Activated T-helper 2 cell treated with anti-CD3 and anti-CD28 coated beads, Interferon-gamma antibody, Interleukin-2, Interleukin-4, amounts not matched to agents 10 μg/mL and 5 μg/mL and 100 μg/mL, durations not matched to agents 14 hours and 24 hours and 36 hours (primary cell): ENCODE measurements around the gene UBAC2. TPM values are rescaled to one million over a fixed set of nuclear protein-coding genes. Genes with fewer than 3 reads are reported as not detected.
A peak's percentile ranks its signal among the peaks of the same experiment; 100 is the strongest.

Source experiments
- DNase-seq: peaks from one replicate; pipeline ENCODE4 v3.0.0; 2021; ENCODE audit warnings: low spot score
- H3K27ac Mint-ChIP-seq: one replicate; pipeline ENCODE4 v1.8.0; 2021; ENCODE audit warnings: mixed read lengths
- H3K27me3 Mint-ChIP-seq: one replicate; pipeline ENCODE4 v1.8.0; 2021; ENCODE audit warnings: low read depth, mixed read lengths
- H3K36me3 Mint-ChIP-seq: one replicate; pipeline ENCODE4 v1.8.0; 2021; ENCODE audit warnings: low read depth, mixed read lengths
- H3K4me1 Mint-ChIP-seq: one replicate; pipeline ENCODE4 v1.8.0; 2021; ENCODE audit warnings: low read depth, mixed read lengths
- H3K4me3 Mint-ChIP-seq: one replicate; pipeline ENCODE4 v1.8.0; 2021; ENCODE audit warnings: low read depth, mild to moderate bottlenecking, moderate library complexity, mixed read lengths
- H3K9me3 Mint-ChIP-seq: one replicate; pipeline ENCODE4 v1.8.0; 2021; ENCODE audit warnings: mixed read lengths
- intact Hi-C: fragments of 100-400 bp; cut with micrococcal nuclease; formaldehyde crosslinking; loops from one replicate; pipeline ENCODE4 v1.15.1; 2023
- total RNA-seq: library from RNA; stranded (reverse); gene quantifications from 2 replicates; pipeline ENCODE4 v1.2.3, GENCODE V29; 2022

UBAC2 gene
- total RNA-seq, 1 donor from 2014 or later = 55.1 TPM

DNA sequence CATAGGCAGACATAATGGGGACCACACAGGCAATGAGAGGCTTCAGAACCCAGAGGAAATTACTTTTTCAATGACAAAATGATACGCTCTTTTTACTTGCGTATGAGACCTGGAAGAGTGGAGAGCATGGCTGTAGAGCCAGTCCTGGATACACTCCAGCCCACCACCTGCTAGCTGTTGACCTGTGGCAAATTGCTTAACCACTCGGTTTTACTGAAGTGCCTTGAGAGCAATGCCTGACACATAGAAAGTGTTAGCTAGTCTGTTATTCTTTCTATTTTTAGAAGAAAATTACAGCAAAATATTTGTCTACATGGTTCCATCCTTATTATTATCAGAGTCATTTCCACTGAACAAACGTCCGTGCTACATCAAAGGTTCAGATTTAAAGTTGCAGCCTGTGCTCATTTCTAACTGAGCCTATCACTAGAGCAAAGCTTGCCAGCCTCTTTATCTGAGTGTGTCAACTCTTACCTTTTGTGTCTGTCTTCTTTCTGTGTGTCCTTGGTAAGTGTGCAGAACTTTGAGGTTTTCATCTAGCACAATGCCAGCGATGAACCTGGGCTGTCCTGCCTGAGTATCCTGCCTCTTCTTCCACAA lies 116.1 kb downstream of the UBAC2 start:
- Mint-ChIP-seq H3K4me3 (no peak overlapping the region), H3K9me3 (no peaks in the 10 kb centered on the region), H3K27me3 (no peaks in the 10 kb centered on the region), H3K4me1 (peaks cover 62% of the 10 kb centered on the region), H3K36me3 (peaks cover 51% of the 10 kb centered on the region), H3K27ac (peak overlapping the region; percentile 96)
- DNase-seq = no peak
- intact Hi-C loops = no loop called here

DNA sequence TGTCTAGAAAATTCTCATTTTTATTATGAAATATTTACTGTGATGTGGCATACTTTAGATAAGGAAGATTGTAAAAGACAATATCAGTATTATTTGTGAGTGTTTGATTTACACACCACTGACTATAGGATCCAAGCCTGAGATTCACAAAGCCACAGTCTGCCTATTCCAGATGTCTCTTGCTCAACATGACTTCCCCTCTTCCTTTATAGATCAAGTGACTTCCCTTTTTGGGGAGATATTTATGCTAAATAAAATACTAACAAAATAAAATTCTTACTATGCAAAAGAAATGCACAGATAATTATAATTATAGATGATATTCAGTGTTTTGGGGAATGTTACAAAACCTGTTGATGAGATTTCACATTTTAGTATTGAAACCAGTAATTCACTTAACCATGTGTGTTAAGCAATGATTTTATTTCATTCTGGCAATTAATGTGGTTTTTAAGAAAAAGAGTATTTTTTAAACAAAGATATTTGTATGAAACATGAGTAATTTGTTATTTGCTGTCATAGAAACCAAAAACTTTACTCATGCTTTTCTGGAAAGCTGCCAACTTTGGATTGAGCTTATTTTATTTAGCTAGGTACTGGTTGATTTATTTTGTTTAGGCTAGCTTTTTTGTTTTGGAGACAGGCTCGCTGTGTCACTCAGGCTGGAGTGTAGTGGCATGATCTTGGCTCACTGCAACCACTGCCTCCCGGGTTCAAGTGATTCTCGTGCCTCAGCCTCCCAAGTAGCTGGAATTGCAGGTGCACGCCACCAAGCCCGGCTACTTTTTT lies 120.2 kb downstream of the UBAC2 start:
- intact Hi-C loops = no loop called here
- Mint-ChIP-seq H3K27ac (no peak overlapping the region), H3K36me3 (peaks cover 55% of the 10 kb centered on the region), H3K4me3 (no peak overlapping the region), H3K27me3 (no peaks in the 10 kb centered on the region), H3K4me1 (peaks cover 67% of the 10 kb centered on the region), H3K9me3 (no peaks in the 10 kb centered on the region)
- DNase-seq = no peak

DNA sequence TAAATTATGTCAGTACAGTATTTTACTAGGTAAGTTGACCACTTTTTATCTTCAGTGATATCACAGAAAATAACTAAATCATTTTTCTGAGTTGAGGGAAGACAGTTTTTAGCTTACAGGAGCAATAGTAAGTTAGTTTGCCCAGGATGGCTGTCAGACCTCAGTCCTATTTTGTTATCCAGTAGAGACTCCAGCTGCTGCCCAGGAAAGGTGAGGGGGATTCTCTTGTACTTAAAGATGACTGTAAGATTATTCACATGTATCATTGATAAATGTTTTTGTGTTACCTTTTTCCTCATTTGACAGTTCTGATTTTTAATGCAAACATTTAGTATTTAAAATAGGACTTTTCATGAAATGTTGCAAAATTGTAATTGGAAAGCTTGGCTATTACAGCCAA lies 121.1 kb downstream of the UBAC2 start:
- Mint-ChIP-seq H3K9me3 (no peaks in the 10 kb centered on the region), H3K27ac (peak overlapping the region; percentile 96), H3K4me1 (peaks cover 62% of the 10 kb centered on the region), H3K4me3 (no peak overlapping the region), H3K36me3 (peaks cover 53% of the 10 kb centered on the region), H3K27me3 (no peaks in the 10 kb centered on the region)
- intact Hi-C loops = loop anchor here (1.0 to 2.0 kb wide), 8 partner anchors 7 to 112 kb away; partner anchors contain the start of gene GPR183
- no peak for DNase-seq

- Mint-ChIP-seq H3K4me3 (peak overlapping the region; percentile 31), H3K4me1 (peaks cover 60% of the 10 kb centered on the region), H3K27me3 (no peaks in the 10 kb centered on the region), H3K27ac (peak overlapping the region; percentile 96), H3K9me3 (no peaks in the 10 kb centered on the region), H3K36me3 (peaks cover 53% of the 10 kb centered on the region)
- peak; percentile 44 for DNase-seq
- intact Hi-C loops = loop anchor here (1.0 to 2.0 kb wide), 8 partner anchors 8 to 111 kb away; partner anchors contain the start of gene GPR183
These were observed 121.8 kb downstream of the UBAC2 start for GRCh38 chr13:99322297-99323103.

DNA sequence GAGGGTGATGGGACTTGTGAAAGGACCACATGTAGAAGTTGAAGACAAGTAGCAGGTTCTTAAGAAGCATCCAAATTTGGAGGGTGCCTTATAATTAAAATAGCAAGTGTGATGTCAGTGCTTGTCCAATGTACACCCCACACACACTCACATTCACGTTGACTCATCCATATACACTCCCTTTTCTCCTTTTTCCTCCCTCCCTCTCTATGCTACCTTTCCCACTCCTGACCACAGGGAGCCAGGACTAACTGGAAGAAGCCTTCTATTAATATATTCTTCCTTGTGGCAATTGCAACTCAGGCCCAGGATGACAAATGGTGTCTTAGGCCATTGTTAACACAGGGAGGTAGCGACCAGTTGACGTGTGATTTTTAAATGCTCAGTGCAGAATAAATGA lies 122.8 kb downstream of the UBAC2 start:
- H3K9me3 Mint-ChIP-seq = no peaks in the 10 kb centered on the region
- intact Hi-C loops = loop anchor here (2.0 kb wide), 1 partner anchor 49 kb away; no protein-coding TSS in a partner anchor
- H3K27ac Mint-ChIP-seq = peak overlapping the region; percentile 96
- no peaks in the 10 kb centered on the region for H3K27me3 Mint-ChIP-seq
- H3K36me3 Mint-ChIP-seq = peaks cover 49% of the 10 kb centered on the region
- H3K4me3 Mint-ChIP-seq = peak overlapping the region; percentile 31
- no peak for DNase-seq
- peaks cover 60% of the 10 kb centered on the region for H3K4me1 Mint-ChIP-seq

GRCh38 chr13:99326012-99326411 lies 125.4 kb downstream of the UBAC2 start:
- Mint-ChIP-seq H3K4me1 (peaks cover 54% of the 10 kb centered on the region), H3K4me3 (no peak overlapping the region), H3K27ac (peak overlapping the region; percentile 56), H3K9me3 (peaks cover 5% of the 10 kb centered on the region), H3K36me3 (peaks cover 58% of the 10 kb centered on the region), H3K27me3 (no peaks in the 10 kb centered on the region)
- no peak for DNase-seq
- intact Hi-C loops = no loop called here

DNA sequence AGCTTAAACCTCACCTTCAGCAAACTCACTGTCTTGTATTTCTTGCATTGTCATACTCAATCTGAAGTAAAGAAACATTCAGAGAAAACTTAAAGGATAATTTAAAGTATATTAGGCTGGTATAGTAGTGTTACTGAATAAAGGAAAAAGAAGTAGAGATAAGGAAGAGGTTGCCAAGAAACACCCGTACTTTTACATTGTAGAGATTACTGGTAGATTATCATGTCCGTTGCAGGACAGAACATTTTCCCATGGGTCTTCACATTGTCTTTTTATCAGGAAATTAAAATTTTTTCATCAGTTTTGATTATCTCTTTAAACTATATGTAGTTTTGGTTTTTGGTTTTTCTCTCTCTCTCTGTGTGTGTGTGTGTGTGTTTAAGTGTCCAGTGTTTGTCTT lies 126.5 kb downstream of the UBAC2 start:
- no peak overlapping the region for H3K4me3 Mint-ChIP-seq
- peaks cover 70% of the 10 kb centered on the region for H3K36me3 Mint-ChIP-seq
- intact Hi-C loops = no loop called here
- H3K9me3 Mint-ChIP-seq = peaks cover 5% of the 10 kb centered on the region
- no peak for DNase-seq
- no peaks in the 10 kb centered on the region for H3K27me3 Mint-ChIP-seq
- no peak overlapping the region for H3K27ac Mint-ChIP-seq
- H3K4me1 Mint-ChIP-seq = peaks cover 58% of the 10 kb centered on the region

DNA sequence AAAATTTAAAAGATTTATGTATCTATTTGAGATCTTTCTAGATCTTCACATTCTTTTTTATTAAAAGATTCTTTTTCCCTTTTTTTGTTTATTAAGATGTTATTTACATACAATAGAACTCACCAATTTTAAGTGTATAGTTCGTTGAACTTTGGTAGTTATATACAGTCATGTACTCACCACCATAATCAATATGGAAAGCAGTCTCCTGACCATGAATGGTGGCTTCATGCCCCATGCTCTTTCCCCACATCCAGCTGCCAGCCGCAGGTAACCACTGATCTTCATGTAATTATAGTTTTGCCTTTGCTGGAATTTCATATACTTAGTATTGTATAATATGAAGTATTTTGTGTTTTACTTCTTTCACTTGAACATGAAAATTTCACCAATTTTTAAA lies 127.1 kb downstream of the UBAC2 start:
- H3K36me3 Mint-ChIP-seq = peaks cover 75% of the 10 kb centered on the region

GRCh38 chr13:99329477-99329876 lies 128.8 kb downstream of the UBAC2 start:
- peaks cover 76% of the 10 kb centered on the region for H3K36me3 Mint-ChIP-seq
- no peak overlapping the region for H3K27ac Mint-ChIP-seq
- no peaks in the 10 kb centered on the region for H3K27me3 Mint-ChIP-seq
- no peak for DNase-seq
- H3K4me3 Mint-ChIP-seq = no peak overlapping the region
- intact Hi-C loops = no loop called here
- peaks cover 46% of the 10 kb centered on the region for H3K4me1 Mint-ChIP-seq
- H3K9me3 Mint-ChIP-seq = peaks cover 5% of the 10 kb centered on the region

More for the DNA sequence above, 127.1 kb downstream of the UBAC2 start:
- Mint-ChIP-seq H3K9me3 (peaks cover 5% of the 10 kb centered on the region), H3K4me1 (peaks cover 58% of the 10 kb centered on the region), H3K4me3 (no peak overlapping the region), H3K27me3 (no peaks in the 10 kb centered on the region), H3K27ac (no peak overlapping the region)
- intact Hi-C loops = no loop called here
- no peak for DNase-seq

- no peaks in the 10 kb centered on the region for H3K27me3 Mint-ChIP-seq
- peaks cover 5% of the 10 kb centered on the region for H3K9me3 Mint-ChIP-seq
- H3K4me3 Mint-ChIP-seq = no peak overlapping the region
- no peak for DNase-seq
- intact Hi-C loops = no loop called here
- peaks cover 43% of the 10 kb centered on the region for H3K4me1 Mint-ChIP-seq
- peaks cover 75% of the 10 kb centered on the region for H3K36me3 Mint-ChIP-seq
- peak overlapping the region; percentile 28 for H3K27ac Mint-ChIP-seq
These were observed 130.3 kb downstream of the UBAC2 start for GRCh38 chr13:99330942-99331341.

DNA sequence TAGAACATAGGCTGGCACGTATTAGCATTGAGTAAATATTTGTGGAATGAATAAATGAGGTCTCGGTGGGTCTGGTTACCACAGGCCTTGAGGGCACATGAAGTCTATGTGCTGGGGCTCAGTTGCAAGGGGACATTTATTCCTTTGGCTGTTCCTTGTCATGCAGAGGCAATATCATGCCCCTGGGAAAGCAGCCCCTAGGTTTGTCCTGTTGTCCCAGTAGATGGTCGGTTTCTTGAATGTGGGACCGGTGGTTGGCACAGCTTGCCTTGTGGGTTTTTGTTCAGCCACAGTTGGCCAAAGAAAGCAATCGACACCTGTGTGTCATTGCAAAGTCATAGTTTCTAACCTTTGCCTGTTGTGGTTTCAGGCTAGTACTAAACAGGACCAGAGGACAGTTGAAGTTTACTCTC lies 131.2 kb downstream of the UBAC2 start:
- Mint-ChIP-seq H3K4me3 (no peak overlapping the region), H3K36me3 (peaks cover 75% of the 10 kb centered on the region), H3K4me1 (peaks cover 48% of the 10 kb centered on the region), H3K27ac (peak overlapping the region; percentile 69), H3K9me3 (peaks cover 5% of the 10 kb centered on the region), H3K27me3 (no peaks in the 10 kb centered on the region)
- DNase-seq = no peak
- intact Hi-C loops = loop anchor here (1.0 kb wide), 1 partner anchor 9 kb away; no protein-coding TSS in a partner anchor

- Mint-ChIP-seq H3K27ac (no peak overlapping the region), H3K4me1 (peaks cover 44% of the 10 kb centered on the region)
- intact Hi-C loops = loop anchor here (1.0 kb wide), 1 partner anchor 9 kb away; no protein-coding TSS in a partner anchor
These were observed 131.8 kb downstream of the UBAC2 start for GRCh38 chr13:99332456-99332855.

More at GRCh38 chr13:99332456-99332855, 131.8 kb downstream of the UBAC2 start:
- no peak overlapping the region for H3K4me3 Mint-ChIP-seq
- H3K27me3 Mint-ChIP-seq = no peaks in the 10 kb centered on the region
- peaks cover 70% of the 10 kb centered on the region for H3K36me3 Mint-ChIP-seq
- no peak for DNase-seq
- peaks cover 5% of the 10 kb centered on the region for H3K9me3 Mint-ChIP-seq
